GM08714 (cell line): ENCODE results near the gene SETD7.
A peak's percentile ranks its signal among the peaks of the same experiment; 100 is the strongest.

Source experiments
- H3K4me3 ChIP-seq: fragments of 200-500 bp; sonication (Bioruptor generic); 2 replicates; pipeline ENCODE4 v1.5.1; 2014; ENCODE audit warnings: mild to moderate bottlenecking, low read length, inconsistent platforms
- ZNF274 ChIP-seq: IDR thresholded peaks from 2 replicates; pipeline ENCODE4 v1.6.1; 2012; ENCODE audit warnings: mild to moderate bottlenecking, low read depth, low read length

Gene SETD7

GRCh38 chr4:139556071-139556723 is at the start of gene SETD7:
SETD7 (minus strand) TSS chr4:139556219; CDS start chr4:139556137, 82 bp downstream.
- H3K4me3 ChIP-seq = peak within 1 kb of the TSS; percentile 76
- no peak for TF ChIP-seq ZNF274

DNA sequence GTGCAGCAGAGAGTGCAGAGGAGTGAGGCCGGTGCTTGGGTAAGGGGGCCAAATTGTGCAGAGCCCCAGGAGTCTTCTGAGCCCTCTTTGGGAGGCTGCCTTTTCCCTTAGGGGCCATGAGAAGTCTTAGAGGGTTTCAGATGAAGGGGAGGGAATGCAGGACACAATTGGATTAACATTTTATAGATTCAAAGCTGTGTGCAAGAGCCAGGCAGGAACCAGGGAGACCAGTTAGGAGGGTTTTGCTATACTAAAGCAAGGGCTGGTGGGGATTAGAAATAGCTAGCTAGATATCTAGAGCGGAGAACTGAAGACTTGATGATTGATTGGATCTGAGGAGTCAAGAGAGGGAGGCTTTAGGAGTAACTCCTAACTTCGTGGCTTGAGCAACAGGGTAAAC is 49.5 kb upstream of the SETD7 start:
- no peak overlapping the region for H3K4me3 ChIP-seq
- no peak for TF ChIP-seq ZNF274

GRCh38 chr4:139603576-139604410 is 47.8 kb upstream of the SETD7 start:
- TF ChIP-seq ZNF274 = no peak

GRCh38 chr4:139602776-139603360 is 46.8 kb upstream of the SETD7 start:
- TF ChIP-seq ZNF274 = no peak
- no peak overlapping the region for H3K4me3 ChIP-seq

More at GRCh38 chr4:139603576-139604410, 47.8 kb upstream of the SETD7 start:
- H3K4me3 ChIP-seq = no peak overlapping the region

DNA sequence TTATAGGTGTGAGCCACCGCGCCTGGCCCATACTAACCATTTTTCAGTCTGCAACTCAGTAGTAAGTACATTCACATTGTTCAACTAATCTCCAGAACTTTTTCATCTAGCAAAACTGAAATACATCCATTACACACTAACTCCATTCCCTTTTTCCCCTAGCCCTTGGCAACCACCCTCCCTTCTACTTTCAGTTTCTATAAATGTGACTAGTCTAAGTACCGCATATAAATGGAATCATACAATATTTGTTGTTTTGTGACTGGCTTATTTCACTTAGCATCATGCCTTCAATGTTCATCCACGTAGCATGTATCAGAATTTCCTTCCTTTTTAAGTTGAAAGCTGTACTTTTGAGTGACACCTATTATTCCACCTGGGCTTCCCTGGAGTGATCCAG is 44.6 kb upstream of the SETD7 start:
- H3K4me3 ChIP-seq = no peak overlapping the region
- TF ChIP-seq ZNF274 = no peak

- no peak for TF ChIP-seq ZNF274
Observed at GRCh38 chr4:139599594-139600374, 43.8 kb upstream of the SETD7 start.

GRCh38 chr4:139599076-139599475 is 43.1 kb upstream of the SETD7 start:
- no peak overlapping the region for H3K4me3 ChIP-seq
- no peak for TF ChIP-seq ZNF274

More at GRCh38 chr4:139599594-139600374, 43.8 kb upstream of the SETD7 start:
- H3K4me3 ChIP-seq = no peak overlapping the region

DNA sequence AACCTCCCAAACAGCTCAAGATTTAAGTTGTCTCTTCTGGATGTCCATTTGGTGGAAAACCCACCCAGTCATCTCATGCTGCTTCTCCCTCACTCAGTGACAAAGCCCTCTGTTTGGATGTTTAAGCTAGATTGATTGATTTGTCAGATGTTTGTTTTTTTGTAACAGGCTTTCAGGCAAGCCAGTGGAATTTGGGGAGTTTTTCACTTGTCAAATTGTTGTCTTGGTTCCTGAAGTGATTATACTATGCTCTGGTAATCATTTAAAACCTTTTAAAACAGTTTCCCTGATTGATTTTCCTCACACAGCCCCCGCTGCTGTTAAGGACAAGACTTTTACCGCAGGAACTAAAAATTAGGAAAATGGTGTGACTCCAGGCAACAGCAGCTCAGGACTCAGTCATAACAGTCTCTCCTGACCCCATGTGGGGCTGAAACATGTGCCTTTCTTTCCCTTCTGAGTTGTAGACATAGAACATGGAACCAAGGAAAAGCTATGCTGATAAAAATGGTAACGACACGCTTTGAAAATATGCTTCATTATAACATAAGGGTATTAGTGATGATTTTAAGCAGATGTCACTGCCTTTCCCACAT is 40.8 kb upstream of the SETD7 start:
- TF ChIP-seq ZNF274 = no peak
- H3K4me3 ChIP-seq = no peak overlapping the region

DNA sequence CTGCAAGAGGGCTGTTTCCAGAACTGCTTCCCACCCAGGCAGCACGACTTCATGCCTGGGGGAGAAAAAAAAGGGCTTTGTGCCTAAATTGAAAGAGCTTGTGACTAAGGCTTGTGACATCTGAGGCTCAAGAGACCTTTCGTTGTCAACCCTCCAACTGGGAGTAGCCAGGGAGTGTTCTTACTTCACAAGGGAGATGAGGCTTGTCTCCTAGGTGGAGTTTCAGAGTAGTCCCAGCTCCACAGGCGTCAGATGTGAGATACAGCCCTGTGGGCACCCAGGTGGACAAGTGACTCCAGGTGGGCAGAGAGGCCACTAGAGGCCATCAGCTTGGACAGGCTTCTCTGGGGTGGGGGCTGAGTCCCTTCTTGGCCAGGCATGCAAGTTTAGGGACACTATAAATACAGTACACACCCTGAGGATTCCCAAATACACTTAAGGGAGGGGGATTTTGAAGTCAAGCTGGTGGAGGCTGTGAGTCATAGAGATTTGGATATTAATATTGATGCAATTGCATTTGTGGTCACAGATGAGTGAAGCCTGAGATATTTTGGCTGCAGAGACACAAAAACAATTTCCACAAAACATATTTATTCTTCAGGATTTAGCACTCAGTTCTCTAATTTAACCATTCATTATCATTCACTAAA is 40.1 kb upstream of the SETD7 start:
- H3K4me3 ChIP-seq = no peak overlapping the region
- TF ChIP-seq ZNF274 = no peak

- TF ChIP-seq ZNF274 = no peak
- no peak overlapping the region for H3K4me3 ChIP-seq
Observed at GRCh38 chr4:139594591-139595185, 38.7 kb upstream of the SETD7 start.

- TF ChIP-seq ZNF274 = no peak
- no peak overlapping the region for H3K4me3 ChIP-seq
Observed at GRCh38 chr4:139593091-139593564, 37.1 kb upstream of the SETD7 start.

DNA sequence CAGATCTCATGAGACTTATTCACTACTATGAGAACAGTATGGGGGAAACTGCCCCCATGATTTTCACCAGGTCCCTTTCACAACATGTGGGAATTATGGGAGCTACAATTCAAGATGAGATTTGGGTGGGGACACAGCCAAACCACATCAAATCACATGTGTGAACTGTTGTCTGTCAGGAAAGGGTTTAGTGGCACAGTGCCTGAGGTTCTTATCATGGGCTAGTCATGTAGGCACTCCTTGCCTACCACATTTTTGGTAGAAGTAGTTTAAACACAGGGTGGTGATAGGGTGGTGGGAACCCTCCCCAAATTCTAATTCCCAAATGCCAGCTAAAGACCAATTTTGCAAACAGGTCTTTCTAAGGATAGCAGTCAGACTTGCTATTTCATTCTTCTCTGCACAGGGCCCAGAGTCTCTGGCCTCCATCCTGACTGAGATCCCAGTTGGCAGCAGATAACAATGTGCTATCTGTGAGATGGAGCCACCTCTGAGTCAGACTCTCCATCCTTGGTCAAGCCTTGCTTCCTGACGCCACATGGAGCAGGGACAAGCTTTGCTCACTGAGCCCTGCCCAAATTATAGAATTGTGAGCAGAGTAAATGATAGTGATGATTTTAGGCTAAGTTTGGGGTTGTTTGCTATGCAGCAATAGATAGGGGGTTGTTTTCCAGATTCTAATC is 33.5 kb upstream of the SETD7 start:
- no peak for TF ChIP-seq ZNF274
- no peak overlapping the region for H3K4me3 ChIP-seq

- H3K4me3 ChIP-seq = no peak overlapping the region
- TF ChIP-seq ZNF274 = no peak
Observed at GRCh38 chr4:139587446-139587845, 31.4 kb upstream of the SETD7 start.
